Endothelial cell of umbilical vein (primary cell): ENCODE data around the gene TMEM209. TPM values are rescaled to one million over a fixed set of nuclear protein-coding genes. Genes with fewer than 3 reads are reported as not detected.
A peak's percentile ranks its signal among the peaks of the same experiment; 100 is the strongest.

Source experiments
- BruUV-seq: library from RNA; stranded (reverse); fragments of 400-500 nt; replicated peaks from 2 replicates; lab custom pipeline; 2021; lab: Mats Ljungman, UMichigan
- CTCF ChIA-PET: fragments of 300-600, 350-600 bp; sonication (Branson Sonifier 250); formaldehyde crosslinking; loops from one replicate; lab custom pipeline; 2021; ENCODE audit warnings: antibody characterized with exemption, inconsistent platforms; lab: Charles Lee
- POLR2A ChIA-PET: fragments of 300-600, 350-600 bp; sonication (Branson Sonifier 250); formaldehyde crosslinking; loops from one replicate; lab custom pipeline; 2021; ENCODE audit warnings: antibody characterized with exemption, inconsistent platforms; lab: Charles Lee
- DNase-seq: peaks from one replicate; pipeline ENCODE4 v3.0.0-alpha.2; 2011; ENCODE audit warnings: low read depth, low spot score
- FAIRE-seq: peaks from 2 replicates; lab custom pipeline; 2011; peaks lifted over from hg19 to GRCh38; lab: Jason Lieb, UNC
- H2AFZ ChIP-seq: 2 replicates; pipeline ENCODE4 v1.6.0; 2012; ENCODE audit warnings: low read depth, low read length, control low read depth, inconsistent platforms
- H3K27ac ChIP-seq: 2 replicates; pipeline ENCODE4 v1.5.1; 2011; ENCODE audit warnings: low read depth, mild to moderate bottlenecking, control low read depth, low read length, moderate library complexity; ENCODE audit not compliant: insufficient read depth
- H3K27me3 ChIP-seq, 2 experiments: 2 replicates each; pipeline versions ENCODE4 v1.6.0 to v1.6.1; 2011; ENCODE audit warnings: low read length in 2 of 2, mixed read lengths in 1 of 2; ENCODE audit not compliant: control insufficient read depth in 2 of 2, insufficient read depth in 2 of 2
- H3K36me3 ChIP-seq, 2 experiments: 2 replicates in 1 of 2; 3 replicates in 1 of 2; pipeline ENCODE4 v1.5.1; 2011; ENCODE audit warnings: low read length in 2 of 2, mild to moderate bottlenecking in 1 of 2, moderate library complexity in 1 of 2; ENCODE audit not compliant: control insufficient read depth in 2 of 2, insufficient read depth in 2 of 2; ENCODE audit errors: extremely low read depth in 1 of 2
- H3K4me1 ChIP-seq: 3 replicates; pipeline ENCODE4 v1.5.1; 2011; ENCODE audit warnings: mild to moderate bottlenecking, low read length; ENCODE audit not compliant: control insufficient read depth, insufficient read depth; ENCODE audit errors: extremely low read depth
- H3K4me2 ChIP-seq: 2 replicates; pipeline ENCODE4 v1.6.1; 2011; ENCODE audit warnings: low read length, control low read depth, mixed read lengths; ENCODE audit not compliant: insufficient read depth
- H3K4me3 ChIP-seq, 3 experiments: fragments of 200-600 bp in 1 of 3; sonication (generic), shearing (Covaris generic) in 1 of 3; replicated peaks in 1 of 3; 2 replicates each; pipeline ENCODE4 v1.5.1; 2011 to 2016; ENCODE audit warnings: control low read depth in 3 of 3, low read length in 3 of 3, mild to moderate bottlenecking in 2 of 3, inconsistent platforms in 1 of 3, low read depth in 1 of 3, moderate library complexity in 1 of 3; ENCODE audit not compliant: insufficient read depth in 1 of 3
- H3K79me2 ChIP-seq: 2 replicates; pipeline ENCODE4 v1.6.0; 2012; ENCODE audit warnings: low read length, inconsistent platforms; ENCODE audit not compliant: control insufficient read depth, insufficient read depth
- H3K9ac ChIP-seq: replicated peaks from 2 replicates; pipeline ENCODE3; 2011; ENCODE audit warnings: low read length, control low read depth; ENCODE audit not compliant: insufficient read depth; ENCODE audit errors: extremely low read depth
- H3K9me1 ChIP-seq: replicated peaks from 3 replicates; pipeline ENCODE4 v1.6.0; 2011; ENCODE audit warnings: mild to moderate bottlenecking, low read length; ENCODE audit not compliant: control insufficient read depth, insufficient read depth; ENCODE audit errors: extremely low read depth
- H3K9me3 ChIP-seq: replicated peaks from 2 replicates; pipeline ENCODE4 v1.5.1; 2012; ENCODE audit warnings: low read length, inconsistent platforms; ENCODE audit not compliant: control insufficient read depth, insufficient read depth
- H4K20me1 ChIP-seq: replicated peaks from 2 replicates; pipeline ENCODE3; 2011; ENCODE audit warnings: mild to moderate bottlenecking, low read length; ENCODE audit not compliant: control insufficient read depth, insufficient read depth; ENCODE audit errors: extremely low read depth
- CTCF ChIP-seq, 2 donors: IDR thresholded peaks; 1 replicate in 1 of 2; 2 replicates in 1 of 2; pipeline ENCODE4 v1.5.1; 2011; ENCODE audit warnings: low read length in 2 of 2, mild to moderate bottlenecking in 2 of 2, moderate library complexity in 2 of 2, control low read depth in 1 of 2, inconsistent platforms in 1 of 2, low read depth in 1 of 2; ENCODE audit not compliant: insufficient read depth in 1 of 2; ENCODE audit errors: extremely low read depth in 1 of 2
- EZH2 ChIP-seq: IDR thresholded peaks from 2 replicates; pipeline ENCODE4 v1.6.1; 2012; ENCODE audit warnings: borderline replicate concordance, low read depth, mild to moderate bottlenecking, moderate library complexity, low read length, inconsistent platforms; ENCODE audit not compliant: severe bottlenecking
- FOS ChIP-seq: IDR thresholded peaks from 2 replicates; pipeline ENCODE4 v1.6.1; 2011; ENCODE audit warnings: mild to moderate bottlenecking, low read length, moderate library complexity, borderline replicate concordance; ENCODE audit not compliant: insufficient read depth
- GATA2 ChIP-seq: IDR thresholded peaks from 2 replicates; pipeline ENCODE4 v1.7.0; 2011; ENCODE audit warnings: low read depth, mild to moderate bottlenecking, moderate library complexity, mixed read lengths, low read length; ENCODE audit not compliant: insufficient read length, insufficient read depth
- JUN ChIP-seq: IDR thresholded peaks from 2 replicates; pipeline ENCODE4 v1.6.1; 2011; ENCODE audit warnings: borderline replicate concordance, low read depth; ENCODE audit not compliant: insufficient read length, insufficient read depth
- MAX ChIP-seq: IDR thresholded peaks from 2 replicates; pipeline ENCODE4 v1.6.1; 2011; ENCODE audit not compliant: insufficient read depth, insufficient read length
- MYC ChIP-seq: IDR thresholded peaks from one replicate; pipeline ENCODE4 v1.6.1; 2011; ENCODE audit warnings: mild to moderate bottlenecking, low read depth, low read length
- POLR2A ChIP-seq: IDR thresholded peaks from 2 replicates; pipeline ENCODE4 v1.6.1; 2012; ENCODE audit warnings: low read depth, mild to moderate bottlenecking, control low read depth, low read length
- POLR2AphosphoS5 ChIP-seq: IDR thresholded peaks from 2 replicates; pipeline ENCODE4 v1.6.1; 2012; ENCODE audit warnings: low read depth, mild to moderate bottlenecking, control low read depth, low read length, moderate library complexity; ENCODE audit not compliant: insufficient read depth
- dilution Hi-C: fragments of 300-500 bp; cut with MboI; formaldehyde crosslinking; loops from one replicate; pipeline ENCODE4 v1.15.0; 2019; ENCODE audit warnings: low sequenced_read_pairs; ENCODE audit not compliant: extremely low pct_ligation_motif_present
- intact Hi-C: fragments of 100-400 bp; cut with micrococcal nuclease; formaldehyde crosslinking; loops from one replicate; pipeline ENCODE4 v1.10.0; 2022
- polyA plus RNA-seq, 4 experiments: library from polyadenylated mRNA; depleted of rRNA in 3 of 4; stranded (reverse) in 3 of 4; unstranded in 1 of 4; fragments of >200 nt; gene quantifications; 2 replicates each; pipeline versions ENCODE4 v1.2.1 to v1.2.3, GENCODE V29; 2011 to 2012; ENCODE audit warnings: missing spikeins in 1 of 4
- total RNA-seq: library from RNA; stranded (reverse); gene quantifications from 2 replicates; pipeline ENCODE4 v1.2.3, GENCODE V29; 2021

TMEM209 gene
- total and polyA plus RNA-seq, 2 donors (not counting 3 experiments of a cell fraction or from before 2014, with no cell fraction given), result 13.0 to 16.6 TPM

- BruUV-seq, result no TSS peak
- Histone ChIP-seq H2AFZ (peak overlapping the region; percentile 92), H3K9ac (peak overlapping the region; percentile 74), H3K36me3 (no peaks in the 10 kb centered on the region), H3K9me1 (no peaks in the 10 kb centered on the region), H3K27ac (no peak overlapping the region), H3K27me3 (no peaks in the 10 kb centered on the region), H3K4me1 (peaks cover 3% of the 10 kb centered on the region), H3K4me3 (no peak overlapping the region), H3K79me2 (no peaks in the 10 kb centered on the region), H3K4me2 (peak overlapping the region; percentile 54), H3K9me3 (no peaks in the 10 kb centered on the region), H4K20me1 (no peaks in the 10 kb centered on the region)
- TF ChIP-seq EZH2 (no peak), JUN (no peak), POLR2A (no peak), FOS (no peak), GATA2 (no peak), MAX (no peak), POLR2AphosphoS5 (no peak), MYC (no peak), CTCF (IDR thresholded peaks at IDR 0.05; ENCODE audit: extremely low read depth in 1 of 2, insufficient read depth in 1 of 2, low read depth in 1 of 2, low read length in 2 of 2) (no peak)
- ChIA-PET CTCF (interaction anchor here (0.9 to 1.2 kb wide), 3 partner anchors 14 to 70 kb away, joined by 3 to 4 read pairs (median 3); no protein-coding TSS in a partner anchor), POLR2A (no interaction called here)
- FAIRE-seq (no peak), DNase-seq (no peak)
- intact Hi-C loops, result loop anchor here (5.0 kb wide), 1 partner anchor 1315 kb away; no protein-coding TSS in a partner anchor
- dilution Hi-C loops, result no loop called here
These were observed 63.1 kb downstream of the TMEM209 start for GRCh38 chr7:130141884-130142653.
